HEK293 (cell line): ENCODE data around the gene COL24A1.

Source experiments
- CTCF ChIA-PET: fragments of 350-600 bp; formaldehyde crosslinking; extraction: SDS; loops from one replicate; lab custom pipeline; 2021; ENCODE audit warnings: antibody characterized with exemption; lab: Yijun Ruan, JAX
- POLR2A ChIA-PET: fragments of 300-600 bp; formaldehyde crosslinking; extraction: SDS; loops from one replicate; lab custom pipeline; 2020; ENCODE audit warnings: antibody characterized with exemption, inconsistent platforms; lab: Yijun Ruan, JAX
- H3K27ac ChIP-seq: fragments of 200-500 bp; sonication (Bioruptor generic); 2 replicates; pipeline ENCODE4 v1.5.1; 2014; ENCODE audit warnings: low read depth, low read length, control low read depth, inconsistent platforms; ENCODE audit errors: extremely low read depth
- H3K36me3 ChIP-seq, 2 experiments: fragments of 200-500 bp in 1 of 2; sonication (Bioruptor generic) in 1 of 2; 1 replicate in 1 of 2; 2 replicates in 1 of 2; pipeline ENCODE4 v1.5.1; 2014 to 2017; ENCODE audit warnings: inconsistent platforms in 2 of 2, low read length in 2 of 2; ENCODE audit not compliant: control insufficient read depth in 2 of 2, insufficient read depth in 1 of 2
- H3K4me1 ChIP-seq: fragments of 200-500 bp; sonication (Bioruptor generic); 2 replicates; pipeline ENCODE4 v1.5.1; 2014; ENCODE audit warnings: mild to moderate bottlenecking, low read length, inconsistent platforms; ENCODE audit not compliant: control insufficient read depth, insufficient read depth
- H3K4me3 ChIP-seq: 2 replicates; pipeline ENCODE4 v1.5.1; 2011; ENCODE audit warnings: low read depth, mild to moderate bottlenecking, control low read depth, low read length, moderate library complexity
- H3K9me3 ChIP-seq: fragments of 200-500 bp; sonication (Bioruptor generic); 2 replicates; pipeline ENCODE4 v1.5.1; 2014; ENCODE audit warnings: low read depth, low read length, inconsistent platforms; ENCODE audit not compliant: control insufficient read depth, insufficient read depth
- GLI2 ChIP-seq: fragments of 450-650 bp; formaldehyde crosslinking; IDR thresholded peaks from 2 replicates; pipeline ENCODE4; 2017; ENCODE audit warnings: missing biosample characterization, missing genetic modification characterization, low read depth, borderline replicate concordance
- GLIS1 ChIP-seq: fragments of 450-650 bp; formaldehyde crosslinking; IDR thresholded peaks from 2 replicates; pipeline ENCODE4 v1.5.1; 2016; ENCODE audit warnings: missing biosample characterization, missing genetic modification characterization
- KLF9 ChIP-seq: fragments of 450-650 bp; formaldehyde crosslinking; IDR thresholded peaks from 2 replicates; pipeline ENCODE4 v1.5.1; 2016; ENCODE audit warnings: missing biosample characterization, missing genetic modification characterization, low read depth
- MEIS1 ChIP-seq: sonication (generic); formaldehyde crosslinking; IDR thresholded peaks from 2 replicates; pipeline ENCODE4 v1.8.1; 2022; ENCODE audit warnings: missing genetic modification reagents, mild to moderate bottlenecking, borderline replicate concordance
- MYNN ChIP-seq: fragments of 450-650 bp; formaldehyde crosslinking; IDR thresholded peaks from 2 replicates; pipeline ENCODE4 v1.5.1; 2016; ENCODE audit warnings: missing biosample characterization, missing genetic modification characterization, borderline replicate concordance
- SP7 ChIP-seq: fragments of 450-650 bp; formaldehyde crosslinking; IDR thresholded peaks from 2 replicates; pipeline ENCODE4 v1.5.1; 2016; ENCODE audit warnings: missing biosample characterization, missing genetic modification characterization
- TCF7L2 ChIP-seq: IDR thresholded peaks from 2 replicates; pipeline ENCODE4 v1.6.1; 2011; ENCODE audit warnings: low read depth, mild to moderate bottlenecking, inconsistent platforms, low read length, moderate library complexity, borderline replicate concordance
- YY1 ChIP-seq: fragments of 450-650 bp; formaldehyde crosslinking; IDR thresholded peaks from 2 replicates; pipeline ENCODE4 v1.5.1; 2018; ENCODE audit warnings: missing biosample characterization, missing genetic modification characterization
- ZBTB17 ChIP-seq: fragments of 450-650 bp; formaldehyde crosslinking; IDR thresholded peaks from 2 replicates; pipeline ENCODE4 v1.5.1; 2016; ENCODE audit warnings: missing biosample characterization, missing genetic modification characterization
- ZBTB21 ChIP-seq: fragments of 450-650 bp; formaldehyde crosslinking; IDR thresholded peaks from 2 replicates; pipeline ENCODE4 v1.5.1; 2017; ENCODE audit warnings: missing biosample characterization, missing genetic modification characterization
- ZNF223 ChIP-seq: fragments of 450-650 bp; formaldehyde crosslinking; IDR thresholded peaks from 2 replicates; pipeline ENCODE4 v1.5.1; 2016; ENCODE audit warnings: missing biosample characterization, missing genetic modification characterization
- ZNF341 ChIP-seq: fragments of 450-650 bp; formaldehyde crosslinking; IDR thresholded peaks from 2 replicates; pipeline ENCODE4; 2016; ENCODE audit warnings: low read depth, missing biosample characterization, missing genetic modification characterization
- ZNF391 ChIP-seq: fragments of 450-650 bp; formaldehyde crosslinking; IDR thresholded peaks from 2 replicates; pipeline ENCODE4 v1.5.1; 2016; ENCODE audit warnings: low read depth, missing biosample characterization, missing genetic modification characterization, borderline replicate concordance
- ZNF510 ChIP-seq: fragments of 450-650 bp; formaldehyde crosslinking; IDR thresholded peaks from 2 replicates; pipeline ENCODE4 v1.5.1; 2018; ENCODE audit warnings: mild to moderate bottlenecking, missing genetic modification characterization, missing biosample characterization; ENCODE audit not compliant: insufficient replicate concordance
- ZNF596 ChIP-seq: fragments of 450-650 bp; IDR thresholded peaks from 2 replicates; pipeline ENCODE4 v1.5.0; 2018; ENCODE audit warnings: missing biosample characterization, mild to moderate bottlenecking, missing genetic modification characterization, moderate library complexity
- ZNF747 ChIP-seq: fragments of 450-650 bp; formaldehyde crosslinking; IDR thresholded peaks from 2 replicates; pipeline ENCODE4 v1.5.1; 2016; ENCODE audit warnings: missing biosample characterization, missing genetic modification characterization
- TF ChIP-seq, protein P1 (sequence below): fragments of 450-650 bp; formaldehyde crosslinking; IDR thresholded peaks from 2 replicates; pipeline ENCODE4 v1.5.1; 2016; ENCODE audit warnings: missing biosample characterization, missing genetic modification characterization, borderline replicate concordance
- TF ChIP-seq, protein P2 (sequence below): fragments of 450-650 bp; formaldehyde crosslinking; conservative IDR thresholded peaks from 2 replicates; pipeline ENCODE4 v1.5.1; 2016; ENCODE audit warnings: low read depth, missing biosample characterization, missing genetic modification characterization
- TF ChIP-seq, protein P3 (sequence below): fragments of 450-650 bp; formaldehyde crosslinking; IDR thresholded peaks from 2 replicates; pipeline ENCODE4; 2016; ENCODE audit warnings: missing biosample characterization, missing genetic modification characterization

Gene COL24A1

DNA sequence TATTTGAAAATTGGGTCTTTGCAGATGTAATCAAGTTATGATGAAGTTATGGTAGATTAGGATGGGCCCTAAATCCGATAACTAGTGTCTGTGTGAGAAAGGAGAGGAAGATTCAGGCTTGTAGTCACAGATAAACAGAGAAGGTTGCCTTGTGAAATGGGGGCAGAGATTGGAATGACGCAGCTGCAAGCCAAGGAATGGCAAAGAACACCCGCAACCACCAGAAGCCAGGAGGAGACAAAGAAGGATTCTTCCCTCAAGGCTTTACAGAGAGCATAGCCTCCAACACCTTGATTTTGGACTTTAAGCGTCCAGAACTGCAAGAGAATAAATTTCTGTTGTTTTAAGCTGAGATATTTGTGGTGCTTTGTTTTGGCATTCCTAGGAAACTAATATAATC, 35.4 kb upstream of the COL24A1 start (continued):
- no peak for TF ChIP-seq ZNF223 (tag by site-specific recombination)
- TF ChIP-seq, protein P1, sequence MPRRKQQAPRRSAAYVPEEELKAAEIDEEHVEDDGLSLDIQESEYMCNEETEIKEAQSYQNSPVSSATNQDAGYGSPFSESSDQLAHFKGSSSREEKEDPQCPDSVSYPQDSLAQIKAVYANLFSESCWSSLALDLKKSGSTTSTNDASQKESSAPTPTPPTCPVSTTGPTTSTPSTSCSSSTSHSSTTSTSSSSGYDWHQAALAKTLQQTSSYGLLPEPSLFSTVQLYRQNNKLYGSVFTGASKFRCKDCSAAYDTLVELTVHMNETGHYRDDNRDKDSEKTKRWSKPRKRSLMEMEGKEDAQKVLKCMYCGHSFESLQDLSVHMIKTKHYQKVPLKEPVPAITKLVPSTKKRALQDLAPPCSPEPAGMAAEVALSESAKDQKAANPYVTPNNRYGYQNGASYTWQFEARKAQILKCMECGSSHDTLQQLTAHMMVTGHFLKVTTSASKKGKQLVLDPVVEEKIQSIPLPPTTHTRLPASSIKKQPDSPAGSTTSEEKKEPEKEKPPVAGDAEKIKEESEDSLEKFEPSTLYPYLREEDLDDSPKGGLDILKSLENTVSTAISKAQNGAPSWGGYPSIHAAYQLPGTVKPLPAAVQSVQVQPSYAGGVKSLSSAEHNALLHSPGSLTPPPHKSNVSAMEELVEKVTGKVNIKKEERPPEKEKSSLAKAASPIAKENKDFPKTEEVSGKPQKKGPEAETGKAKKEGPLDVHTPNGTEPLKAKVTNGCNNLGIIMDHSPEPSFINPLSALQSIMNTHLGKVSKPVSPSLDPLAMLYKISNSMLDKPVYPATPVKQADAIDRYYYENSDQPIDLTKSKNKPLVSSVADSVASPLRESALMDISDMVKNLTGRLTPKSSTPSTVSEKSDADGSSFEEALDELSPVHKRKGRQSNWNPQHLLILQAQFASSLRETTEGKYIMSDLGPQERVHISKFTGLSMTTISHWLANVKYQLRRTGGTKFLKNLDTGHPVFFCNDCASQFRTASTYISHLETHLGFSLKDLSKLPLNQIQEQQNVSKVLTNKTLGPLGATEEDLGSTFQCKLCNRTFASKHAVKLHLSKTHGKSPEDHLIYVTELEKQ (tag by site-specific recombination) = no peak
- TF ChIP-seq MYNN (tag by site-specific recombination) = no peak
- TF ChIP-seq ZNF510 (tag by site-specific recombination) = no peak
- TF ChIP-seq, protein P2, sequence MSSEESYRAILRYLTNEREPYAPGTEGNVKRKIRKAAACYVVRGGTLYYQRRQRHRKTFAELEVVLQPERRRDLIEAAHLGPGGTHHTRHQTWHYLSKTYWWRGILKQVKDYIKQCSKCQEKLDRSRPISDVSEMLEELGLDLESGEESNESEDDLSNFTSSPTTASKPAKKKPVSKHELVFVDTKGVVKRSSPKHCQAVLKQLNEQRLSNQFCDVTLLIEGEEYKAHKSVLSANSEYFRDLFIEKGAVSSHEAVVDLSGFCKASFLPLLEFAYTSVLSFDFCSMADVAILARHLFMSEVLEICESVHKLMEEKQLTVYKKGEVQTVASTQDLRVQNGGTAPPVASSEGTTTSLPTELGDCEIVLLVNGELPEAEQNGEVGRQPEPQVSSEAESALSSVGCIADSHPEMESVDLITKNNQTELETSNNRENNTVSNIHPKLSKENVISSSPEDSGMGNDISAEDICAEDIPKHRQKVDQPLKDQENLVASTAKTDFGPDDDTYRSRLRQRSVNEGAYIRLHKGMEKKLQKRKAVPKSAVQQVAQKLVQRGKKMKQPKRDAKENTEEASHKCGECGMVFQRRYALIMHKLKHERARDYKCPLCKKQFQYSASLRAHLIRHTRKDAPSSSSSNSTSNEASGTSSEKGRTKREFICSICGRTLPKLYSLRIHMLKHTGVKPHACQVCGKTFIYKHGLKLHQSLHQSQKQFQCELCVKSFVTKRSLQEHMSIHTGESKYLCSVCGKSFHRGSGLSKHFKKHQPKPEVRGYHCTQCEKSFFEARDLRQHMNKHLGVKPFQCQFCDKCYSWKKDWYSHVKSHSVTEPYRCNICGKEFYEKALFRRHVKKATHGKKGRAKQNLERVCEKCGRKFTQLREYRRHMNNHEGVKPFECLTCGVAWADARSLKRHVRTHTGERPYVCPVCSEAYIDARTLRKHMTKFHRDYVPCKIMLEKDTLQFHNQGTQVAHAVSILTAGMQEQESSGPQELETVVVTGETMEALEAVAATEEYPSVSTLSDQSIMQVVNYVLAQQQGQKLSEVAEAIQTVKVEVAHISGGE (tag by site-specific recombination) = no peak
- TF ChIP-seq TCF7L2 = no peak
- no peak for TF ChIP-seq ZNF391 (tag by site-specific recombination)
- no peak for TF ChIP-seq YY1 (tag by site-specific recombination)

DNA sequence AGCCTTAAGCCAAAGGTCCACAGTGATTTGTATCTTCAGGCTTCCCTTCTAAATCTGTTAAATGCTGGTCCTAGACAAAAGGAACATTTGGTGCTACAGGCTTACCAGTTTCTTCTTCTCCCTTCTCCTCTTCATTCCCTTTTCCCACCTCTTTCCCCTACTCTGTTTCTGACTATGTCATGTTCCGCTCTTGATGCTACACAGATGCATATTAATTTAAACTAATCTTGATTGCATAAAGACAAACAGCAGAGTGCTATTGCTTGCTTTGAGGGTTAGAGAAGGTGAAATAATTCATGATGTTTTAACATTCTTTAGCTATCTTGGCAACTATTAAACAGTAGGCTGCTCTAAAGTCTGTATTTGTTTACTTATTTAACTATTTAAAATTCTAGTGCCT, 34.3 kb upstream of the COL24A1 start:
- no peaks in the 10 kb centered on the region for H3K9me3 ChIP-seq
- TF ChIP-seq GLIS1 (tag by site-specific recombination) = no peak
- no peaks in the 10 kb centered on the region for H3K36me3 ChIP-seq
- H3K27ac ChIP-seq = no peak overlapping the region
- no peak overlapping the region for H3K4me3 ChIP-seq
- ChIA-PET CTCF (no interaction called here), POLR2A (no interaction called here)
- H3K4me1 ChIP-seq = no peaks in the 10 kb centered on the region

DNA sequence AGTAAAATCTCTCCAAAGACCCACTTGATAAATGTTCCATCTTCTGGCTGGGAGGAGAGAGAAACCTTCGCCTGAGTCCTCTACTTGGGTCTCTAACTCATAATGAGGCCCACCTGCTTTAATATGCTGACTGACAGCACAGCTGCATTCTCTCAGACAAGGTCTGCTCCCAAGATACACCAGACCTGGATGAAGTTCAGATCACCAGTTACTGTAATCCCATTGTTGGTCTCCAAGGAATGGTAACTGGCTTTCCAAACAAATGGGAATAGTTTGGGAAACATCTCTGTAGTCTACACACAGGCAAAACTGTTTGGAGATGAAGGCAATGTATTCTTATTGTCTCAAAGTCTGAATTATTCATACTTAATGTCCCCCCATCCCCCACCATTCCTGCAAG, 27.9 kb upstream of the COL24A1 start:
- CTCF ChIA-PET = no interaction called here
- no peak overlapping the region for H3K4me3 ChIP-seq
- H3K9me3 ChIP-seq = no peaks in the 10 kb centered on the region
- no peak for TF ChIP-seq MEIS1 (CRISPR knock-in tag)
- TF ChIP-seq, protein P3, sequence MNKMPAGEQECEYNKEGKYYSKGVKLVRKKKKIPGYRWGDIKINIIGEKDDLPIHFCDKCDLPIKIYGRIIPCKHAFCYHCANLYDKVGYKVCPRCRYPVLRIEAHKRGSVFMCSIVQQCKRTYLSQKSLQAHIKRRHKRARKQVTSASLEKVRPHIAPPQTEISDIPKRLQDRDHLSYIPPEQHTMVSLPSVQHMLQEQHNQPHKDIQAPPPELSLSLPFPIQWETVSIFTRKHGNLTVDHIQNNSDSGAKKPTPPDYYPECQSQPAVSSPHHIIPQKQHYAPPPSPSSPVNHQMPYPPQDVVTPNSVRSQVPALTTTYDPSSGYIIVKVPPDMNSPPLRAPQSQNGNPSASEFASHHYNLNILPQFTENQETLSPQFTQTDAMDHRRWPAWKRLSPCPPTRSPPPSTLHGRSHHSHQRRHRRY = no peak
- no peak for TF ChIP-seq GLI2 (tag by site-specific recombination)
- TF ChIP-seq KLF9 (tag by site-specific recombination) = no peak
- TF ChIP-seq, protein P2 (tag by site-specific recombination) = no peak
- TF ChIP-seq ZNF747 (tag by site-specific recombination) = no peak
- no peak for TF ChIP-seq ZBTB21 (tag by site-specific recombination)
- no peak for TF ChIP-seq SP7 (tag by site-specific recombination)
- TF ChIP-seq ZNF341 (tag by site-specific recombination) = no peak
- TF ChIP-seq ZBTB17 (tag by site-specific recombination) = no peak
- no peak for TF ChIP-seq ZNF596 (tag by site-specific recombination)
- H3K4me1 ChIP-seq = no peaks in the 10 kb centered on the region
- POLR2A ChIA-PET = no interaction called here
- H3K27ac ChIP-seq = no peak overlapping the region
- no peaks in the 10 kb centered on the region for H3K36me3 ChIP-seq
